Activated CD8-positive, alpha-beta memory T cell treated with anti-CD3 and anti-CD28 coated beads, Interleukin-2, amount 50 U/mL, for 24 hours (primary cell): ENCODE data around the gene AP2B1.

Experiments
- DNase-seq: peaks from one replicate; pipeline ENCODE4 v3.0.0-alpha.2; 2020; ENCODE audit errors: extremely low read depth

Gene AP2B1

DNA sequence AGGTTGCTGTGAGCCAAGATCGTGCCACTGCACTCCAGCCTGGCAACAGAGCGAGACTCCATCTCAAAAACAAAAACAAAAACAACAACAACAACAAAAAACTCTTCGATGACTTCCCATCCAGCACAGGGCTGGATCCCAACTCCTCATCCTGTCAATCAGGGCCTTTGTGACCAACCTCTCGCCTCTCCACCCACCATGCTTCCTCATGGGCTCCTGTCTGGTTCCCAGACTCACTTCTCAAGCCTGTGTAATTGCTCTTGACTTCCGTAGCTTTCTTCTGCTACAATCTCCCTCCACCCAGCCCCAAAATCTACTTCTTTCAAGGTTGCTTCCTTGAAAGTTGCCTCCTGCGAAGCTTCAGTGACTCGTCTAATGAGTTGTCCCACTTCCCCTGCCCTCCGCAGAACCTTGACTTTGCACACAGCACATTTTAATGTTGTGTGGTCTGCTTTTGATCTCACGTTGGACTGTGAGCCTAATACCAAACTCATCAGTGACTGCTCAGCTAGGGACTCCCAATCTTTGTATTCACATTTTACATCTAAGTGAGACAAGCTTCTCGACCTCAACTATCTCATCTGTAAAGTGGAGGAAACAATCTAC is 143.4 kb downstream of the AP2B1 start:
- no peak for DNase-seq

DNA sequence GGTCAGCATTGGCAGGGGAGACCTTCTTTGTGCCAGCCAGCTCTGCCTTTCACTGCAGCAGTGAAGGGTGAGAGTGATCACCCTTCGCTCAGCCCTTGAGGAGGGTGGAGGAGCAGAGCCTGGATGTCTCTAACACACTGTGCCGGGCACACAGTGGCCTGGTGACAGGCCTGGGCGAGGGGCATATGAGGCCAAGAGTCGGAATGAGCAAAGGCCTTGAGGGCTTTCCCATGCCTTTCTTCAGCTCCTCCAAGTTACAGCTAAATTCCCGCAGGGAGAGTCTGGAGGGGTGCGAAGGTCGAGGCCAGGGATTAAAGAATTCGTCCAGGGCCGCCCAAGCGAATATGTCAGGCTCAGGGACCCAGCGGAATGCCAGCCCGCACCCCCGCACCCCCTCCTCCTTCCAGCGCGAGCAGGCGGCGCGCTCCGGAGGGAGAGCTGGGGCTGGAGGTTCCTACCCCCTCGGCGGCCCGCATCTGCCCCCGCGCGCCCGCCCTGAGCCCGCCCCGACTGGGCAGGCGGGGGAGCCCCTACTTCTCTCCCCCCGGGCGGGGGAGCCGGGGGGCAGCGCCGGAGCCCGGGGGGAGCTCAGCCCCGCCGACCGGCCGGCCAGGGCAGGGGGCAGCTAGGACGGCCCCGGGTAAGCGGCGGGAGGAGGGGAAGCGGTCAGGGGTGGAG is 144.3 kb downstream of the AP2B1 start, which contains the start of gene RASL10B:
Gene RASL10B, plus strand, starts transcription at position 401 of the 678 bp plus-strand sequence. CDS start 3,546 bp downstream, outside the sequence.
- DNase-seq, result no peak

DNA sequence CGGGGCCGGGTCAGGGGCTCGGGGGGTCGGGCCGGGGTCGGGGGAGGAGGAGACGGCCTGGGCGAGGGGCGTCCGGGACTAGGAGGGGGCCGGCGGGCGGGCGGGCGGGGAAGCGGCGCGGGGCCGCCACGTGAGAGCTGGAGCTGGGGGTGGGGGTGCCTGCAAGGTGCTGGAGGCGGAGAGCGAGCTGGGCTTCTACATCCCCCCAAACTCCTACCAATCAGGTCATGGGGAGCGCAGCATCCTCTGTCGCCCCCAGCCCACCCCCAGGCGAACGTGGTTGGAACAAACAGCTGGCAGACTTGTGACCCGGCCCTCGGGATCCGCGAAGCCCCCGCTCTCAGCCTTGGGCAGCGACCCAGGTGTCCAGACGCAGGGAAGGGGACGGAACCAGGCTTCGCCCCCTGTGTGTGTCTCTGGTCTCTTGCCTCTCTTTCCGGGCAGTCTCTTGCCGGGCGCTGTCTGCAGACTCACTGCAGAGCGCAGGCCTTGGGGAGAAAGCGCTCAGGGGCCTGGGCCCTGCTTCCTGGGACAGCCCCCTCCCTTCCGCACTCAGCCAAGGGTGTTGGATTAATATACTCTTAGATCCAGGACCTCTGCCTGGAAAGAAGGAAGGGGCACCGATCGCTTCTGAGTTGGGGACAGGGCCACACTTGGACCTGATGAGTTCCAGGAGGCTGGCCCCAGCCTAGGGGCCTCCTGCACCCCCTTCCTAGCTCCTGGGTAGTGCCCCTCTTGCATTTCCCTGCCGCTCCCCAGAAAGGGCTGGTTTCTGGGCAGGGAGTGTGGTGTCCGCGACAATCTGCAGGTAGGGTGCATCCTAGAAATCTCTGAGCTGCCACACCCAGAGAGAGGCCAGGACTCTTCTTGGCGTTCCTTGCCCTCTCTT is 145.0 kb downstream of the AP2B1 start:
- no peak for DNase-seq

DNA sequence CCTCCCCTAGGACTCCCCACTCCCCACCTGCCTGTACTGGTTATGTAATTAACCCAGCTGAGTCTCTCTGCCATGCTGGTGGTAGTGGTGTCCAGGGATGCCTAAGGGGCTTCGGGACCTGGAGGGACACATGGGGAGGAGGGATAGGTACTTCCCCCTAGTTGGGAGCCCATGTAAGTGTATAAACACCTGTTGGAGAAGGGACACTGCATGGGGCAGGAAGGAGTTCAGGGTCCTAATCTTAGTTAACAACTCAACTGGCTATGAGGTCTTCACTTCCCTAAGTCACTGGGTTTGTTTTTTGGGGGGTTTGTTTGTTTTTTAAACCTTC is 145.6 kb downstream of the AP2B1 start:
- no peak for DNase-seq

DNA sequence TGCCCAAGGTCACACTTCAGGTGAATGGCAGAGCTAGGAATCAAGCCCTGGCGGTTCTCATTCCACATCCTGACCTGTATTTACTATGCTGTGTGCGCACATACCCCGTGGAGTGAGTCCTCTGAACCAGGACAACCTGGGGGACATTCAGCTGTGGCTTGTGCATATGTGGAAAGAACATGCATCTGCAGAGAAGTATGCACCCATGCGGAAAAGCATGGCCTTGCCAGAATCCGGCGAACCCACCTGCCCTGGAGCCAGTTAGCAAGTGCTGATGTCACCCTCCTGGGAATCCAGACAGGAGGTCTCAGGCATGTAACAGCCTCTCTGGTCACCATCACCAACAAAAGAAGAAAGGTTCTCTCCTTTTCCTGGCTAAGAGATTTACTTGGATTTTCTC is 146.2 kb downstream of the AP2B1 start:
- no peak for DNase-seq

DNA sequence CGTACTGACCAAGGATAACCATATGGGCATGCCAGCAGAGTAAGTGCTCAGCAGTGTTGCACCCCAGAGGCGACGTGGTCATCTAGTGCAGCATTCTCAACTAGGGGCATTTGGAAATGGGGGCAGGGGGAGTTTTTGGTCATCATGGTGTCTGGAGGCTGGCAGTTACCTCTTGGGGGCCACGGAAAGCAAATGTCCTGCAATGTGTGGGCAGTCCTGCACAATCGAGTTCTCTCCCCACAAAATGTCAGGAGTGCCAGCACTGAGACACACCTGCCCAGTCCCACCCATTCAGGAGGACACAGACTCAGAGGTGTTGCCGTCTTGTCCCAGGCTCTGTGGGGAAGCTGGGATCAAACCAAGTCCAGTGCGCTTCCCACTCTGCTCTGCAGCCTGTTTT is 147.3 kb downstream of the AP2B1 start:
- no peak for DNase-seq

DNA sequence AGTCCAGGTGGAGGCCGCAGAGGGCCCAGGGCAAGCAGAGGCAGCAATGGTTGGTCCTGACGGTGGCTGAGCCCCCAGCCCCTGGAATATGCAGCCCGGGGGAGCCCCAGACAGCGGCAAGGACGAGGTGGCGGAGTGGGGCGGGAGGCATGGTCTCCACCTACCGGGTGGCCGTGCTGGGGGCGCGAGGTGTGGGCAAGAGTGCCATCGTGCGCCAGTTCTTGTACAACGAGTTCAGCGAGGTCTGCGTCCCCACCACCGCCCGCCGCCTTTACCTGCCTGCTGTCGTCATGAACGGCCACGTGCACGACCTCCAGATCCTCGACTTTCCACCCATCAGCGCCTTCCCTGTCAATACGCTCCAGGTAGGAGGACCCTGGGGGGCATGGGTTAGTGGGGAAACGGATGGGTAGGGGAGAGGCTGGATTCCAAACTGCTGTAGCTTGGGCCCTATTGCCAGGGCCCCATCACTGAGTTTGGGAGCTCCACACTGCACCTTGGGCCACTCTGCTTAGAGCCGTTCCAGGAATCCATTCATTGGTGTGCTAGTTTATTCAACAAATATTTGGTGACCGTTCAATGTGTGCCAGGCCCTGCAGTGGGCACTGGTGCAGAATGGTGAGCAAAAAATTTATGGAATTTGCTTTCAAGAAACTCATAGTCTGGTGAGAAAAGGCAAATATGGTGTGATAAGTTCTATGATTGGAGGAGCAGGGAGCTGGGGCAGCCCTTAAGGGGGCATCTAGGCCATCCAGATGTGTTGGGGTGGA is 148.1 kb downstream of the AP2B1 start:
- no peak for DNase-seq

DNA sequence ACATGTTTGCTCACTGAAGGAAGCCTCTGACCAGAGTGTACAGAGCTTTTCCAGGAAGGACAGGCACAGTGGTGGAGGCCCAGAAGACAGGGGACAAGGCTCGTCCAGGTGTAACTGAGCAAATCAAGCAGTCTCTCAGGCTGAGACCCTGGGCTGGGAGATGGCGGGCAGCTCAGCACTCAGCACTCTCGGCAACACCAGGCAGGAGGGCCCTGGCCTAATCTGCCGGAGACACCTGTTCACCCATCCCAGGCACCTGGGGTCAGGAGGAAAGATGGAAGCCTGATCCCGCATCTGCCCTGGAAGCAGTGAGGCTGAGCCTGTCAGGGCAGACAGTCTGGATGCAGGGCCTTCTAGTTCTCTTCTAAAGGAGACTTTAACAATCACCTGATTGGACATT is 149.1 kb downstream of the AP2B1 start:
- no peak for DNase-seq

DNA sequence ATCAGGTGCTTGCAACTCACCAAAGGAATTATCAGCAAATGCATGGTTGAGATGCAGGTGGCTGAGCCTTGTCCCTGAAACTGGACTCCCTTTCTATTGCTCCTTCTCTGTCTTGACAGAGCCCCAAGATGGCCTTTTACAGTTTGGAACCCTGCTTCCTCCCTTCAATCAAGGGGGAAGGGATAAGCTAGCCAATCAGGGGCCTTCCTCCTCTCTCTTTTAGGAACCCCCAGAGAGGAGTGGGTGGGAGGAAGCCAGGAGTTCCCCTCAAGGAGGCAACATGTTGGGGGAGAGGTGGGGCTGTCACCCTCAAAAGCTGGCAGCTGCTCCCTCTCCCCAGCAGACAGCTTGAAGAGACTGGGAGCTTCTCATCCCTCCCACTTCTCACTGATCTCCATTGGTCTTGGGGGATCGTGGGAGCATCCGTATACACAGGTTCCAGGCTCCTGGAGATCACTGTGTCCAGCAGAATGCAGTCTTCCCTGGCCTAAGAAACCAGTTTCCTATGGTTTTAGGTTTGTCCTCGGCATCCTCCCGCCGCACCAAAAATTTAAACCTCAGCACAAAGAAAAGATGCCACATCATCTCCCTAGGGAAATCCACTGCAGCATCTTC is 151.5 kb downstream of the AP2B1 start:
- no peak for DNase-seq

DNA sequence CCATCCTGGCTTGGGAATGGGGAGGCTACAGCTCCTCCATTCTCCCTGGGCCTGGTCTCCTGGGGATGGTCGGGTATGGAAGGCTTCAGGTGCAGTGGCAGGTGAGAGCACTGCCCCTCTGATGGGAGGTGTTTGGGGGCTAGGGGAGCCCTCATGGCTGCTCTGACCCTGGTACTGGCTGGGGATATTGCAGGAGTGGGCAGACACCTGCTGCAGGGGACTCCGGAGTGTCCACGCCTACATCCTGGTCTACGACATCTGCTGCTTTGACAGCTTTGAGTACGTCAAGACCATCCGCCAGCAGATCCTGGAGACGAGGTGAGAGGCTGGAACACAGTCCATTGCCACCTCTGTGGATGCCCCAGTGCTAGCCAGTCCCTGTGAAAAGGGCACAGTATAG is 153.1 kb downstream of the AP2B1 start:
- no peak for DNase-seq

DNA sequence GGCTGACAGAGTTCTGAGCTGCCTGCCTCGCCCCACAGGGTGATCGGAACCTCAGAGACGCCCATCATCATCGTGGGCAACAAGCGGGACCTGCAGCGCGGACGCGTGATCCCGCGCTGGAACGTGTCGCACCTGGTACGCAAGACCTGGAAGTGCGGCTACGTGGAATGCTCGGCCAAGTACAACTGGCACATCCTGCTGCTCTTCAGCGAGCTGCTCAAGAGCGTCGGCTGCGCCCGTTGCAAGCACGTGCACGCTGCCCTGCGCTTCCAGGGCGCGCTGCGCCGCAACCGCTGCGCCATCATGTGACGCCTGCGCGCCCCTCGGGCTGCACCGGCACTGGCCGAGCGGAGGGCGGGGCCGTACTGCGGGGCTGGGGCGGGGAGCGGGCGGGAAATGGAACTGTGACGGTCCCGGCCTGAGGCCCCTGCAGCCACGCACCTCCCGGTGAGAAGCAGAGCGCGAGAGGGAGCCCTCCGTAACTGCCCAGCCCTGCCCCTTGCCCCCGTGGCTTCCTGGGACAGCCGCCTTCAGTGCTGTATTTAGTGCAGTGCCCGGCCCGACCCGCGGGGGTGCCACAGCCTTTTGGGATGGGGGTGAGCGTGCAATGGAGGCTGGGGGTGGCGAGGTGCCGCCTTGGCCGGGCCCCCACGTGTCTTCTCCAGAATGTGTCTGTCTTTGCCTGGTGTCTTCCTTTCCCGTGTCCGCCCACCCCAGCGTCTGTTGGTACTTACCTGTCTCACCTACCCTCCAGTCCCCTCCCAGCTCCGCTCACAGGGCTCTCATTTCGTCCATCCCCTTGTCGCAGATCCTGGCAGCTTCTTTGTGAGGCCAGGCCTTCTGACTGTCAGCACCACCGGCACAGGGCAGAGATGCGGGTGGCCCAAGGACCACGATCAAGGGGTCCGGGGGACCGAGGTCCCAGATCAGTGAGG is 154.1 kb downstream of the AP2B1 start:
- DNase-seq, result no peak

DNA sequence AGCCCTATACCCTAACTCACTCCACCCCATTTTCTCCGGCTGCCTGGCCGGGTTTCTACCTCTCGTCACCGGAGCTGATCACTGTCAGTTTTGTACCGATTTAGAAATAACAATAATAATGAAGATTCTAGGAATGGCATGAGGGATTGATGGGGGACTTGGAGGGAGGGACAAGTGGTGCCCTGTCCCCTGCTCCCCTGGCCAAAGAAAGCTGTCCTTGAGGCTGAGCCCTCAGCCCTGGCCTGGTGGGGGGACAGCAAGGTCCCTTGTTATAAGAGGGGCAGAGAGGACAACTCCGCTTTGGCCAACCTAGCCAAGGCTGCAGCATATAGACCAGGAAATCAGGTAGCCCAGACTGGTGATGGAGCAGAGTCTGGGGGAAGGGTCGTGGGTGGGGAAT is 155.4 kb downstream of the AP2B1 start:
- no peak for DNase-seq

DNA sequence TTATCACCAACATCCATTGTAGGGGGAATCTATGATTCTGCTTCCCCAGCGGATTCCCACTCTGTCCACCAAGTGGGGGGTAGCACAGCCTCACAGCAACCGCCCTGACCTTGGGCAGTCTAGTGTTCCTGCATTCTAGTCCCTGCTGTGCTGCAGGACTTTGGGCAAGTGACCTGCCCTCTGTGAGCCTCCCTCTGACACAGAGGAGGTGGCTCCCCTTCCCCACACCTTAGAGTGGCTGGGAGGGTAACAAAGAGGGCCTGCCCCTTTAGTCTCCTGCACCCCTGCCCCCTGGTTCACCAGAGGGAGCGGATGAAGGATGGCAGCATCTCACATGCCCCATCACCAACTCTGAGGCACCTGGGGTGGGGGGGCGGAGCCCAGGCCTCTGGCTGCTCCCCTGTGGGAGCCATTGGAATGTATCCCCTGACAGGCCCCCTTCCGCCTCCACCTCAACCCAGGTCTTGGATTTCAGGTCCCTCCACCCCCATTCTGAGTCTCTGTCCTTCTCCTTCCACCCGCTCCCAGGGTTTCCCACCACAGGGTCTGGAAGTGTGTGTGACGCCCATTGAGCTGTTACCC is 155.9 kb downstream of the AP2B1 start:
- DNase-seq, result no peak

DNA sequence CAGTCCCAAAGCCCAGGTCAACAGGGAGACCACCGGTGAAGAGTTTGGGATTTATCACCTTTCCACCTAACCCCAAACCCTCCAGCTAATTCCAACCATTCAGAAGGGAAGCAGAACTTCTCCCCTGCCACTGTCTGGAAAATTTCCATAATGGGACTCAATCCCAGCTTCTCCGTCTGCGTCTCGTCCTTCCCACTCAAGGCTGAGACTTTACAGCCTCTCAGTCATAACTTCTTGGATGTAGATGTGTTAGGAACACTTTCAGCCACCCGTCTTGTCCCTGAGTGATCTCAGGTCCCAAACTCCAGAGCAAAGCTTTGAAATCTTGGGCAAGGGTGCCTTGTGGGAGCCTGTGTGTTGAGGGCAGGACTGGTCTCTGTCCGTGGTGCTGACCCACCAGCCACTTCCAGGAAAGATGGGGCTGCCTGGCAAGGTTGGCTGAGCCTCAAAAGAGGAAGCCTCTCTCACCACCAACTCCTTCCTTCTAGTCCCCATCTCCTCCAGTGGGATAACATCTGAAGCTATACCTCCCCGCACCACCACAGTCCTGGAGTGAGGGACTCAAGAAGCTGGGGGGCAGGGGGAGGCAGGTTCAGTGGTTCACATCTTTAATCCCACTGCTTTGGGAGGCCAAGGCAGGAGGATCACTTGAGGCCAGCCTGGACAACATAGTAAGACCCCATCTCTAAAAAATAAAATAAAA is 156.7 kb downstream of the AP2B1 start:
- no peak for DNase-seq

DNA sequence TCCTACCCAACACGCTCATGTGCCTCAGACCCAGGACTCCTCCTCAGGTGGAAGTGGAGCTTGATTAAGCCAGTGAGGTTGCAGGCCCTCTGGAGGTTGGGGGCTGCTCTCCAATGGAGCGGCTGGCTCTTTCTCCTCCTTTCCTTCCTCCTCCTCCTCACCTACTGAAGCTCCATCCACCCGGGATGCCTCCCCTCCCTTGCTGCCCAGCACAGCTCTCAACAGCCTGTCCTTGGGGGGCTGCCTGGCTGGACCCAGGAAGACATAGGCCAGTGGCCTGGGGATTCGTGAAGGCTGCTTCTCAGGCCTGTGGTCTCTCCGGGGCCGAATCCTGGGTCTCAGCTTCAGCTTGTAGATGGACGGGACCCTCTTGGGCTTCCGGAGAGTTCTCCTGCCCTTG is 157.7 kb downstream of the AP2B1 start:
- no peak for DNase-seq

DNA sequence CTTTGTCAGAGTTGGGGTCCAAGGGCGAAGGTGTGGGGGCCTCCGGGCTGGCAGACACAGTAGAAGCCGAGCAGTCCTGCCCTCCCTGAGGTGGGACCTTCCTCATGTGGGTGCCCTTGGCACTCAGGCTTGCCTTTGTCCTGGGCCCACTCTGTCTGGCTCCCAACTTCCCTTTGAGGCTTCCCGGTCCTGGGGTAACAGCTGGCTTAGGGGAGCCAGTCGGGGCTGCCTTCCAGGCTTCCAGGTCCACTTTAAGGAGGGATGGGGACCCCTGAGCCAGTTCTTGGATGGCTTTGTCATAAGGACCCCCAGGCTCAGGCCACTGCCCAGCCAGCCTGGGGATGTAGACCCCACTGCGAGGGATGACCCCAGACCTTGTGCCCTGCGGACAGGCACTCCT is 158.1 kb downstream of the AP2B1 start:
- DNase-seq, result no peak

DNA sequence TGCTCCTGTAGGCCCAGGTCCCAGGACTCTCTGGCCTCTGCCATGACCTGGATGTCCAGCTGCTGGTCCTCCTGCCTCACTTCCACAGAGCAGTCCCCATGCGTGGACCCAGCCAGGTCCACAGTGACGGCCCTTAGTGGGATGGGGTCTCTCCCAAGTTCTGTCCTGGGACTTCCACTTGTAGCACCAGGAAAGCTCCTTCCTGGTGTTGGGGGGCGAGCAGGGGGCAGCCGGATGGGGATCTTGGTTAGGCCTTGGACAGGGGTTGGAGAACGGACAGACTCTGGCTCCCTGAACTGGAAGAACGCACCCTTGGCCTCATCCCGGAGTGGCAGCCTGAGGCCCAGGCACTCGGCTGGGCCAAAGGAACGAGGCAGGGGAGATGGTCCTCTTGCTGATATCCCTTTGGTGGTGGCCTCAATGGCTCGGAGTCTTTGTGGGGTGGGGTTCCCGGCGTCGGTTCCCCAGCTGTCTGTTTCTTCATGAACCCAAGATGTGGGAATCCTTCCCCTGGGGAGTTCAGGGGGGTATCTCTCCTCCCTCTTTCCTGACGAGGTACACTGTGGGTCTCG is 158.7 kb downstream of the AP2B1 start:
- DNase-seq, result no peak

DNA sequence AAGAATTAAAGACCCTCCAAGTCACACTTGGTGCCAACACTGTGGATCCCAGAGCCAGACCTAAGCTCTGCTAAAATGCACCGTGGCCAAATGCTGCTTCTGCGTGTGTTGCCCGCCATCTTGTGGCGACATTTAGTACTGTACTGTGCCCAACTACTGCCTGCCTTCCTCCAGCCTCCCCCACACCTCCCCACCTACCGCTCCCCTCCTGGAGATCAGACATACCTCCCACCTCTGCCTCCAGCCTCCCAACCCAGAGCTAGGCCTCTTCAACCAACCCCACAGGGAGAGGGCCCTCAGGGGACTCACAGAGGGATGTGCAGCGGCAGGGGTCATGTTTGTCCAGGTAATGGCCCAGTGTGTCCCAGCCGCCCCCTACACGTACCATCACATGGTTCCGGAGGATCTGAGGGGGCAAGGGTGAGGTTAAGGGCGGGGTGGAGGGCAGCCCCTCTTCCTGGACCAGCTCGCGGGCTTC is 160.5 kb downstream of the AP2B1 start:
- DNase-seq, result peak; percentile 46

DNA sequence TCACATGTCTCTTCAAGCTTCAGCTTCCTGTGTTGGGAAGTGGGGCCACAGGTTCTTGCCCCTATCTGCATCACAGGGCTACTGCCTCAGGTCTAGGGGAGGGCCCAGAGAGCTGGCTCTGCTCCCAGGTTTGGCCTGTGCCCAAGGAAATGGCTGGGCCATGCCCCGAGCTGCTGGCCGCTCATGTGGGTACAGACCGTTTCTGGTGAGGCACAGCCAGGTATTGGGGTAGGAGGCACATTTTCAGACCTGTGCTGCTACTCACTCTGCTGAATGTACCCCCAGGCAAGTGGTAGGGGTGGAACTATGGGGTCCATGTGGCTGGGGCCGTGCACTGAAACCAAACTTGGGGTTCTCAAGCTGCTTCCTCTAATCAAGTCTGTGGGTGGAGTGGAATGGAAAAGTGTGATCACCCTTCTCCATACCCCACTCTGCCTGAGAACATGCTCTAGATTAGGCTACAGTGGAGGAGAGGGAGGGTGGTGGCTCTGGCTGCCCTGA is 161.3 kb downstream of the AP2B1 start:
- no peak for DNase-seq
